HG02885 (cell line): ENCODE data around the gene BARX2.

Source experiments
- ATAC-seq: cut with Tn5 transposase; IDR thresholded peaks from one replicate; pipeline ENCODE4 v1.9.1; 2021; ENCODE audit warnings: mild to moderate bottlenecking; ENCODE audit not compliant: unreplicated experiment, poor library complexity

The BARX2 gene

GRCh38 chr11:129395883-129396282 is 20.2 kb downstream of the BARX2 start:
- no peak for ATAC-seq

- ATAC-seq = no peak
These were observed 20.8 kb downstream of the BARX2 start for GRCh38 chr11:129396454-129396853.

GRCh38 chr11:129402206-129403171 is 26.8 kb downstream of the BARX2 start:
- no peak for ATAC-seq

GRCh38 chr11:129404731-129405130 is 29.1 kb downstream of the BARX2 start:
- no peak for ATAC-seq

GRCh38 chr11:129408865-129409444 is 33.3 kb downstream of the BARX2 start:
- ATAC-seq = no peak

- no peak for ATAC-seq
These were observed 34.8 kb downstream of the BARX2 start for GRCh38 chr11:129410395-129410960.

DNA sequence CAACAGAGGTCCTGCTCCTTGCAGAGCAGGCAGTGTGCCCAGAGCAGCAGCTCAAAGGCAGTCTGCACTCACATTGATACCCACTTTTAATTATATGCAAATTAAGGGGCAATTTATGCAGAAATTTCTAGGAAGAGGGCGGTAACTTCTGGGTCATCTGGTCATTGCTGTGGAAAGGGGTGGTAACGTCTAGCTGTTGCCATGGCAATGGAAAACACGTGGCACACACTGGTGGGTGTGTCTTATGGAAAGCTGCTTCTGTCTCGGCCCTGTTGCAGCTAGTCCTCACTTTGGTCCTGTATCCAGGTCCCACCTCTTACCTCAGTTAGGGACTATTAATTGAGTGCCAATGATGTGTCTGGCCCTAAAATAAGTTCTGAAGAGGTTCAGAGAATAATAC is 36.8 kb downstream of the BARX2 start:
- ATAC-seq = no peak

- ATAC-seq = no peak
These were observed 38.7 kb downstream of the BARX2 start for GRCh38 chr11:129414144-129414872.

DNA sequence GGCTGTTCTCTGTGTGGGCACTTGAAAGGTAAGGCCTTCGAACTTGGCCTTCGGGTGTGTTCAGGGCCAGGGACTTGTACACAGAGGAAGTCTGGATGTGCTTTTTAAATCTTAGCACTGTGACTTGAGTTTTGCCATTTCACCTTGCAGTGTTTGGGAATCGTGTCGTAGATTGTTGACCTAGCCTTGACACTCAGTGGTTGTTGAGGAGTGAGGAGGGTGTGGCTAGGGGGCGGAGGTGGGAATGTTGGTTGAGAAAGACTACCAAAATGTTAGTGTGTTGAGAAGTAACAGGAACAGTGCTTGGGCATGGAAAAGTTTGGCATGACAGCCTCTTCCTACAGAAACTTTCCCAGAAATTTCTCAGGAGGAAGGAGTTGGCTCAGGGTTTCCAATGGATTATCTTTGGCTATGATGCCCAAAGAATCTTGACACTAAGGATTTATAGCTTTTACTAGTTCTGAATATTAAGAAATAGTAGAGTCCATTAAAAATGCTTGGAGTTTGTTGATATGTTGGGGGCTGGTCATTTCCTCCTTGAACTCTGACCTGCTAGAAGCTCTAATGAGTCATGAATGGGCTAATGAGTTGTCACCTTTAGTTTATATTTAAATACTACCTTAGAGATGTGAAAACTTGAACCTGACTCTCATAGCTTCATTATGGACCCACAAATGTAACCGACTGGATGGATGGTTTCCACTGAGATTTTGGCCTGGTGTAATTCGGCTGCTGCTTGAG is 40.6 kb downstream of the BARX2 start:
- no peak for ATAC-seq

DNA sequence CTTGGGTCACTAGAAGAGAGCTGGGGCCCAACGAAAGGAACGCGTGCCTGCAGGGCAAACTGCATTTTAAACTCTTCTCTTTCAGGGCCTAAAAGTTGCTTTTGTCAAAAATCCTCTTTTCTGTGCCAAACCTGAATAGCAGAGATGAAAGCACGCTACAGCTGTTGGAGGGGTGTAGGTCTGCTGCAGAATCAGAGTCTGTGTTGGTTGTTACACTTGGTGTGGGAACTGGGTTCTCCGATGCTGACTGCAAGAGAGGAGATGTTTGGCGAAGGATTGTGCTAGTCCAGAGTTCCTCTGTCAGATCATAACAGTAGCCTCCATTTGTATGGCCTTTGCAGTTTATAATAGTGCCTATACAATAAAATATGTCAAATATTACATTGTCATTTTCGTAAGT is 41.8 kb downstream of the BARX2 start:
- peak; percentile 4 for ATAC-seq

DNA sequence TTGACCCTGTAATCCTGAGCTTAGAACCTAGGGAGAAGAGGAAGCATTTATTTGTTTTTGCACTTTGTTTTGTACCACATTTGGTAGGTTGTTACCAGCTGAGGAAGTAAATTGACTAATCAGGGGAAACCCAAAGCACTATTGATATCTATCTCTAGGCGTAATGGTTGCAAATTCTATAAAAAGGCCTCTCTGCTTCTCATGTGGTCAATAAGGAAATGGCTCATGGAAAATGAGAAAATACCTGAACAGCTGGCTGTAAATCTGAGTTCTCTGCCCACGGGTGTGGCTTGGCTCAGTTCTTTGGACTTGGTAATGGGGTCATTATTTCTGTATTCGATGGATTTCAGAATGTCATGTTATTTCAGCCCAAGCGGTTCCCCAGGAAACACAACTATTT is 42.4 kb downstream of the BARX2 start:
- ATAC-seq = peak; percentile 84

- no peak for ATAC-seq
These were observed 43.7 kb downstream of the BARX2 start for GRCh38 chr11:129419386-129419785.

- no peak for ATAC-seq
These were observed 47.8 kb downstream of the BARX2 start for GRCh38 chr11:129423426-129423825.

GRCh38 chr11:129425214-129425613 is 49.6 kb downstream of the BARX2 start:
- ATAC-seq = no peak

DNA sequence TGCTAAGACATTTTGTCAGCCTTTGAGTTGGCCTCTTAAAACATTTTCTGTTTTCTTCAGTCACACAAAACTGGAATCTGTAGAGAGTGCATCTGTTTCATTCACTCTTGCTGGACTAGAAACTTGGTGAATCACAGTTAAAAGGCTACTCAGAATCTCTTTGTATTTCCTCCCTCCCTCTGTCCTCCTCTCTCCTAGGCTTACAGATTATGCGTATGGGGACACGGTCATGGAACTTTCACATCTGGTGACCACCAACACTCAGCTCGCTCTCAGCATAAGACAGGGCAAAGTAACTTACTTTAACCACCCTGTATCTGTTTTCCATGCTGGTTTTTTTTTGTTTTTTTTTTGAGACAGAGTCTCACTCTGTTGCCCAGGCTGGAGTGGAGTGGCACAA is 50.4 kb downstream of the BARX2 start:
- ATAC-seq = no peak

- ATAC-seq = no peak
These were observed 51.1 kb downstream of the BARX2 start for GRCh38 chr11:129426776-129427175.

DNA sequence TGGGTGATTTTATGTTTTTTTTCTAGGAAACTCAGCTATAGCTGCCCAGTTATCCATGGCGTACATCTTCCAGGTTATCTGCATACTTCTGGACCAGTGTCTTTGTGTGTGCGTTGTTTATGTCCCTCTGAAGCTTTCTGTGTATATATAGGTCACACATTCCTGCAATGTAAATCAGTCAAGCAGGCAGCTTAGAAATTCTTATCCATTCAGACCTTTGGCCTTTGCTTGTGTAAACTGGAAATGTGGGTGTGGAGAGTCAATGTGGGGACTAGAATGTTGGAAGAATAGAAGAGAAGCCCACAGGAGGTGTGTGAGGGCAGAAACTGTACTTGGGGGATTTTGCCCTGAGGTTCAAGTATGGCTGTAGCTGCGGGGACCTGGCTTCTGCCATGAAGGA is 51.7 kb downstream of the BARX2 start:
- no peak for ATAC-seq

DNA sequence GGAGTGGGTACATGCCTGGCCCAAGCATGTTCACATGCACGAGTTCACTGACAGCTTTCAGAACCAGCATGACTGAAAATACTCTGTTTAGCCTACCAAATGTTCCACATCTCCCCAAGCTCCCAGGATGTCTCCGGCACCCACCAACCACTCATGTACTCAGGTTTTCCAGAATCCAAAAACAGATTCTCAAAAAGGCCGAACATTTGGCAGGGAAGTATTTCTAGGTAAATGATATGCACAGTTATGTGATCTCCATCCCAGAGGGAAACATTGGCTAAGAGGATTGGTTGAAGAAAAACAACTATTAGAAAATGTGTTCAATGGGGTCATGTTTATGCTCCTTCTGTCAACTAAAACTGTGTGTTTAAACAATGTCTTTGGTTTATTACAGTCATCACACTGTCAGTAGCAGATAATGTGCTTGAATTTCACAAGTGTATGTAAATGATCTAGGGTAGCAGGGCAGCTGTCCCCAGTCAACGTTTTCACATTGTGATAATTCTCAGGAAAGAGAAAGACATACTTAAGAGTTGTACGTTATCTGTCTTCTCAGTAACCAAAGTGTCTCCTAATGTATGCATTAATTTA is 52.3 kb downstream of the BARX2 start:
- ATAC-seq = no peak

DNA sequence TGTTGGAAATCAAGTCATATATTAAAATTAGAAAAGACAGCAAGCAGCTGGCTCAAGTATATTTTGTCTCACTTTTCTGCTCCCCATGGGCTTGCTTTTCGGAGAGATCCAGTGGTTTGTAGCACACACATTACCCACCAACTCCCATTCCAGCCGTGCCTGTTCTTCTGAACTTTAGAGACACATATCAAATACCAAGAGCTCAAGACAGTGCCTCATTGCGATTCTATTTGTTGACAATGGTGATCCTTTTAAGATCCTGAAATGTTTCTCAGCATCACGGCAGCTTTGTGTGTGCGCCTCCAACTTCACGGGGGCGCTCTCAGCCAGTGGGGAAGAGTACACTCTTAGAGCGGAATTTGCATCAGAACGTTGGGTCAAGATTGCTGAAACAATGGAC is 52.9 kb downstream of the BARX2 start:
- ATAC-seq = no peak
